ENCODE results near the gene ZMYND15.
"Not testable (repeated sequence)": the region's sequence is repeated elsewhere in the genome, so short reads cannot be mapped to it uniquely, and the experiment has no call there.

The ZMYND15 gene, protein sequence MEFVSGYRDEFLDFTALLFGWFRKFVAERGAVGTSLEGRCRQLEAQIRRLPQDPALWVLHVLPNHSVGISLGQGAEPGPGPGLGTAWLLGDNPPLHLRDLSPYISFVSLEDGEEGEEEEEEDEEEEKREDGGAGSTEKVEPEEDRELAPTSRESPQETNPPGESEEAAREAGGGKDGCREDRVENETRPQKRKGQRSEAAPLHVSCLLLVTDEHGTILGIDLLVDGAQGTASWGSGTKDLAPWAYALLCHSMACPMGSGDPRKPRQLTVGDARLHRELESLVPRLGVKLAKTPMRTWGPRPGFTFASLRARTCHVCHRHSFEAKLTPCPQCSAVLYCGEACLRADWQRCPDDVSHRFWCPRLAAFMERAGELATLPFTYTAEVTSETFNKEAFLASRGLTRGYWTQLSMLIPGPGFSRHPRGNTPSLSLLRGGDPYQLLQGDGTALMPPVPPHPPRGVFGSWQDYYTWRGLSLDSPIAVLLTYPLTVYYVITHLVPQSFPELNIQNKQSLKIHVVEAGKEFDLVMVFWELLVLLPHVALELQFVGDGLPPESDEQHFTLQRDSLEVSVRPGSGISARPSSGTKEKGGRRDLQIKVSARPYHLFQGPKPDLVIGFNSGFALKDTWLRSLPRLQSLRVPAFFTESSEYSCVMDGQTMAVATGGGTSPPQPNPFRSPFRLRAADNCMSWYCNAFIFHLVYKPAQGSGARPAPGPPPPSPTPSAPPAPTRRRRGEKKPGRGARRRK

DNA sequence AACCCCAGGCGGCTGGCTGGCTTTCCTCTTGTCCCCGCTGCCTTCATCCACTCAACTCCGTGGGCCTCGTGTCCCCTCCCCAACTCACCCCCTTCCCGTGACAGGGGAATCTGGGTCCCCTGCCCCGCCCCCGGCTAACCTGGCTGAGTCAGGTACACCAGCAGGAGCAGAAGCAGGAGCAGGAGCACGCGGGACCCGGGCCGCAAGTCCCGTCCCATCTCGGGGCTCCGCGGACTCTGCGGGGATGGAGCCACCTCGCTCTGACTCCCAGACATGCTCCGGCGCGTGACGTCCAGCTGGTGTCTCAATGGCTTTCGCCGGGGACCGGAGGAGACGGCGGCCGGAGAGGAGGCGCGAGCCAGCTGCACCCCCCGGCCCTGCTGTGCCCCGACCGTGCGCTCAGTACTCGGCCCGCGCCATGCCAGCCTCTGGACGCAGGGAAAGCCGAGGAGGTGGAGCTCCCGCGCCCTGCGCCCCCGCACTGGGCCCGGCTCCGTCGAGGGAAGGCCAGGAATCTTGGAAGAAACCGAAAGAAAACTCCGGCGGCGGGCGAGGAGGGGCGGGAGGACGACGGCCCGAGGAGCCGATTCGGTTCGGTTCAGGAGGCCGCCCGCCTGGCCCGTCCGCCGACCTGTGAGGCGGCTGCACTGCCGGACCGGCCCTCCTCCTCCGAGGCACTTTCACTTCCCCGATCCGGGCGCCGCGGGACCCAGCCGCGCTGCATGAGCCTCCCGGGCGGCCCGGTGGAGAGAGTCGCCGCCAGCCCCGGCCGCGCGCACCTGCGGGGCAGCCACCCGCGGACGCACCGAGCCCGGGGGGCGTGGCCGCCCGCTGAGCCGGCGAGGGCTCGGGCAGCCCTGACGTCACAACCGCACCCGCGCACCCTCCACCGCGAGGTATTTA, at the start of gene ZMYND15, which contains the start of gene CXCL16:
Gene ZMYND15, plus strand, starts transcription at position 712 of the 903 bp plus-strand sequence. CDS start 716 bp downstream, outside the sequence.
Gene CXCL16, minus strand, starts transcription at position 807 of the 903 bp plus-strand sequence. Its CDS starts 589 bp downstream, at position 218.
- DNase-seq (ENCODE audit: low spot score), result peak; percentile 57

DNA sequence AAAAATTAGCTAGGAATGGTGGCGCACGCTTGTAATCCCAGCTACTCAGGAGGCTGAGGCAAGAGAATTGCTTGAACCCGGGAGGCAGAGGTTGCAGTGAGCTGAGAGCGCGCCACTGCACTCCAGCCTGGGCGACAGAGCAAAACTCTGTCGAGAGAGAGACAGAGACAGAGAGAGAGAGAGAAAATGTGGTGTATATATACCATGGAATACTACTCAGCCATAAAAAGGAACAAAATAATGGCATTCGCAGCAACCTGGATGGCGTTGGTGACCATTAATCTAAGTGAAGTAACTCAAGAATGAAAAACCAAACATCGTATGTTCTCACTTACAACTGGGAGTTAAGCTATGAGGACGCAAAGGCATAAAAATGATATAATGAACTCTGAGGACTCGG, 49.8 kb upstream of the ZMYND15 start:
- not testable (repeated sequence) for DNase-seq (ENCODE audit: low spot score)

DNA sequence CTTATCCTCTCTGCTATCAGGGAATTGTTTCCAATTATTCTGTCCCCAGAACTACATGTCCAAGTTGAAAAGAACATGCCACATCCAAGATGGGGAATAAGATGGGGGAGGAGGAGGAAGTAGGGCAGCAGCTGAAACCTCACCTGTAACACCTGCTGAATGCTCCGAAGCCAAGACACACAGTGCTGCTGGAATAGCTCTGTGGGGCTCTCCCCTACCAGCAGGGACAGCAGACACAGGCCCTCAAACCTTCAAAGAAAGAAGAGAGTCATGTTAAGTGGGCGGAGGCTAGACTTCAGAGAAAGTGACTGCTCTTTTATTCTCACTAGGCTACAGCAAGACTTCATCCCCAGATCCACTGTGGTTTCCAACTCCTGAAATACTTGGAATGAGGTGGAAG, 48.9 kb upstream of the ZMYND15 start:
- no peak for DNase-seq (ENCODE audit: low spot score)

DNA sequence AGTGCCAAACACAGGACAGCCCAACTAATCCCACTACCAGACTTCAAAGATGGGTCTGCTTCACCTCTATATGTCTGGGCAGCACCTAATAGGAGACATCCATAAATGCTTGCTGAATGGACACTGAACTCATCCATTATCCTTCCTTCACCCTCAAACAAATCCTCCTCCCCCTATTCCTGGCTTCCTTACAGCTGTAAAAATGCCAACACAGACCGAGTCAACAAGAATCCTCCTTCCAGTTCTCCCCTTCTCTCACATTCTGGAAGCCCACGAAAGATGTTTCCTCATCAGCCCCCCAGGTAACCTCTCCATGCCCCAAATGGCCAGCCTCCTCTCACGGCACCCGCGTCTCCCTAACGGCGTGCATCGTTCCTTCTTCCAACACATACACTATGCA, 47.9 kb upstream of the ZMYND15 start:
- DNase-seq (ENCODE audit: low spot score), result no peak

DNA sequence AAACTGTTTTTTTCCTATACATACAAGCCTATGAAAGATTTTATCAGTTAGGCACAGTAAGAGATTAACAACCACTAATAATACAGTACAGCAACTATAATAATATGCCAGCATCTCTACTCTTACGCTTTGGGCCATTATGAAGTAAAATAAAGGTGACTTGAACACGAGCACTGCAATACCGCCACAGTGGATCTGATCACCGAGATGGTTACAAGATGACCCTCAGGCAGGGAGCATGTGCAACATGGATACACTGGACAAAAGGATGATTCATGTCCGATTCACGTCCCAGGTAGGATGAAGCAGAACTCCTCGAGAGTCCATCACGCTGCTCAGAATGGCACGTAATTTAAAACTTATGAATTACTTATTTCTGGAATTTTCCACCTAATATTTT, 46.2 kb upstream of the ZMYND15 start:
- no peak for DNase-seq (ENCODE audit: low spot score)

DNA sequence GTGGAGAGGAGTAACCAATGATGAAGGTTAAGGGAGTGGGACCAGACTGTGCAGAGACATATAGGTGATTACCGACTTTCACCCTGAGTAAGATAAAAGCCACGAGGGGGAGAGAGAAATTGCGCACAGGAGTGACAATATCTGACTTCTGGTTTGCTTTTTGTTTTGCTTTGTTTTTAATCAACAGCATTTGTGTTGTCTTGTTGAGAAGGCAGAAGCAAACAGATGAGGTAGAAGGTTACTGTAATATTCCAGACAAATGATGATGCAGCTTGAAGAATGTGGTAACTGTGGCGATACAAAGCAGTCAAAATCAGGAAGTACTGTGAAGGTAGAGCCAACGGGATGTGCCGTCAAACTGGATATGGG, 43.2 kb upstream of the ZMYND15 start:
- no peak for DNase-seq (ENCODE audit: low spot score)

DNA sequence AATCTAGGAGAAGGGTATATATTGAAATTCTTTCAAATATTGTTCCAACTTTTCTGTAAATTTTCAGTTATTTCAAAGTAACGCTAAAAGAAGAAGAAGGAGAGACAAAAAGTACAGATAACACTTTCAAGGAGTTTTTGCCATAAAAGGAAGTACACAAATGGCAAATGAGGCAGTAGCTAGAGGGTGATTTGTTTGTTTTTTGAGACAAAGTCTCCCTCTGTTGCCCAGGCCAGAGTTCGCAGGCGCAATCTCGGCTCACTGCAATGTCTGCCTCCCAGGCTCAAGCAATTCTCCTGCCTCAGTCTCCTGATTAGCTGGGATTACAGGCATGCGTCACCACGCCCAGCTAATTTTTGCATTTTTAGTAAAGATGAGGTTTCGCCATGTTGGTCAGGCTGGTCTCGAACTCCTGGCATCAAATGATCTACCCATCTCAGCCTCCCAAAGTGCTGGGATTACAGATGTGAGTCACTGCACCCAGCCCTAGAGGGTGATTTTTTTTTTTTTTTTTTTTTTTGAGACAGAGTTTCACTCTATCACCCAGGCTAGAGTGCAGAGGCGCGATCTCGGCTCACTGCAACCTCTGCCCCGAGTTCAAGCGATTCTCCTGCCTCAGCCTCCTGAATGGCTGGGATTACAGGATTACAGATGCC, 40.1 kb upstream of the ZMYND15 start:
- DNase-seq (ENCODE audit: low spot score), result not testable (repeated sequence)

DNA sequence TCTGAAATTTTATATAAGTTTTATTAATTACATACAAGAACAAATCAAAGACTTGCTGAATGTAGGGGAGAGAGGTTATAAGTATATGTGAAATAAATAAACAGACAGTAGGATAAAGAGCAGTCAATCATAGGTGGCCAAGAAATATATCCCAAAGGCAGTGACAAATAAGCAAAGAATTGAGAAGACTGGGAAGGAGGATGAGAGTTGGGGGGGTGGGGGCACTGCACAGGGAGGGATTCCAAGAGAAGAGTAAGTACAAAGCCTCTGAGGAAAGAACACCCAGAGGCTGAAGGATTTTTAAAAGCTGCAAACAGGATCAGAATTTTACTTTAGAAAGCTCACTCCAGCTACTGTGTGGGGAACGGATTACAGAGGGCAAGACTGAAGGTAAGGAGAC, 38.5 kb upstream of the ZMYND15 start:
- DNase-seq (ENCODE audit: low spot score), result no peak

DNA sequence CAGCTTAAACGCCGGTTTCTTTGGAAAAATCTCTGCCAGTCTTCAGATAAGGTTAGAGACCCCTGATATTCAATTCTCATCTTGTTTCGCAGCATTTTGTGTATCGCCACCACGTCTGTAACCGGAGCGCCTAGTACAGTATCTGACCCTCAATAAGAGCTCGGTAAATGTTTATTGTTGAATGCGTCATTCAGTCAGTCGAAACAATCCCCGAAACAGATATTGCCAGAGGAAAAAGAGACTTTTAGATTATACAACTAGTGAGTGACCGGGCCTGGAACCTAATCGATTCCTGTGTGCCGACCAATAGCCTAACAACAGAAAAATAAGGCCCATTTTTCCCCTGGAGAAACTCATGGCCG, 36.3 kb upstream of the ZMYND15 start:
- no peak for DNase-seq (ENCODE audit: low spot score)

DNA sequence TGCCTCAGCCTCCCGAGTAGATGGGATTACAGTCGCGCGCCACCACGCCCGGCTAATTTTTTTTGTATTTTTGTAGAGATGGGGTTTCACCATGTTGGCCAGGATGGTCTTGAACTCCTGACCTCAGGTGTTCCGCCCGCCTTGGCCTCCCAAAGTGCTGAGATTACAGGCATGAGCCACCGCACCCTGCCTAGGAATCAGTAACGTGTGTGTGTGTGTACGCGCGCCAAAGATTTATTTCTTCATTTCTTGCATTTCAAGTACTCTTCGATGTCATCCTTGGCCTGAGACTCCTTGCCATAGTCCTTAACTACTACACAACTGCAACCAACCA, 35.1 kb upstream of the ZMYND15 start:
- DNase-seq (ENCODE audit: low spot score), result not testable (repeated sequence)

DNA sequence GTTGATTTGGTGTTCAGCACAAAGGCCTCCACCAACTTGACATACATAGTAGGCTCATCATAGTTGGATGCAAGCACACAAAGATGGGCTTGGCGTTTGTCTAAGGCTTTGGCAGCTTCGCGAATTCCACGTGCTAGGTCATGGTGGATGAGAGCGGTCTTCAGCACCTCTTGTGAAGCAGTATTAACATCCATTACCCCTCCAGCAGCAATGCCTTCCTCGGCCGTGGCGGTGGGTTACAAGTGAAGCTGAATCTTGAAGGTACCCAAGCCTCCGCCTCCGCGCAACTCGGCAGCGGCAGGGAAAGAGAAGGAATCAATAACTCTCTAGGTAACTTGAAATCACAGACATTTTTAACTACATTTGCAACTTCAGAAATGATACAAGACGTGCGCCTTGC, 34.6 kb upstream of the ZMYND15 start:
- no peak for DNase-seq (ENCODE audit: low spot score)

DNA sequence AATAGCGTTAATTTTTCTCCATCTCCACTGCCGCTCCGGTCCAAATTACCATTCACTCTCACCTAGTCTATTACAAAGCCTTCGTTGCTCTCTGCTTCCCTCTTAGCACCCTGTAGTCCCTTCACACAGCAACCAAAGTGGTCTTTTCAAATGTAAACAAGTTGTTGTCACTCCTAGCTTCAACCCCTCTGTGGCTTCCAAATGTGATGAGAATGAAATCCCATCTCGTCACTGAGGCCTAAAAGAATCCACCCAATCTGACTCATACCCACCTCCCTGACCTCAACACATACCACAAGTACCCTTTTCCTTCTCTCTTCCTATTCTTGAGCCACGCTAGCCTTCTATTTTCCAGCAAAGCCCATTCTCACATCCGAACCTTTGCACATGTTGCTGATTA, 33.5 kb upstream of the ZMYND15 start:
- no peak for DNase-seq (ENCODE audit: low spot score)

DNA sequence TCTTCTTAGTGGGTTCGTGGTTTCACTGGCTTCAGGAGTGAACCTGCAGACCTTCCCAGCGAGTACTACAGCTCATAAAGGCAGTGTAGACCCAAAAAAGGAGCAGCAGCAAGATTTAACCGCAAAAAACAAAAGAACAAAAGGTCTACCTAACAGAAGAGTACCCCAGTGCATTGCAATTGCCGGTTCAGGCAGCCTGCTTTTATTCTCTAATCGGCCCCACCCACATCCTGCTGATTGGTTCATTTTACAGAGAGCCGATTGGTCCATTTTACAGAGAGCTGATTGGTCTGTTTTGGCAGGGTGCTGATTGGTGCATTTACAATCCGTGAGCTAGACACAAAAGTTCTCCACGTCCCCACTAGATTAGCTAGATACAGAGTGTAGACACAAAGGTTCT, 31.2 kb upstream of the ZMYND15 start:
- DNase-seq (ENCODE audit: low spot score), result peak; percentile 72

DNA sequence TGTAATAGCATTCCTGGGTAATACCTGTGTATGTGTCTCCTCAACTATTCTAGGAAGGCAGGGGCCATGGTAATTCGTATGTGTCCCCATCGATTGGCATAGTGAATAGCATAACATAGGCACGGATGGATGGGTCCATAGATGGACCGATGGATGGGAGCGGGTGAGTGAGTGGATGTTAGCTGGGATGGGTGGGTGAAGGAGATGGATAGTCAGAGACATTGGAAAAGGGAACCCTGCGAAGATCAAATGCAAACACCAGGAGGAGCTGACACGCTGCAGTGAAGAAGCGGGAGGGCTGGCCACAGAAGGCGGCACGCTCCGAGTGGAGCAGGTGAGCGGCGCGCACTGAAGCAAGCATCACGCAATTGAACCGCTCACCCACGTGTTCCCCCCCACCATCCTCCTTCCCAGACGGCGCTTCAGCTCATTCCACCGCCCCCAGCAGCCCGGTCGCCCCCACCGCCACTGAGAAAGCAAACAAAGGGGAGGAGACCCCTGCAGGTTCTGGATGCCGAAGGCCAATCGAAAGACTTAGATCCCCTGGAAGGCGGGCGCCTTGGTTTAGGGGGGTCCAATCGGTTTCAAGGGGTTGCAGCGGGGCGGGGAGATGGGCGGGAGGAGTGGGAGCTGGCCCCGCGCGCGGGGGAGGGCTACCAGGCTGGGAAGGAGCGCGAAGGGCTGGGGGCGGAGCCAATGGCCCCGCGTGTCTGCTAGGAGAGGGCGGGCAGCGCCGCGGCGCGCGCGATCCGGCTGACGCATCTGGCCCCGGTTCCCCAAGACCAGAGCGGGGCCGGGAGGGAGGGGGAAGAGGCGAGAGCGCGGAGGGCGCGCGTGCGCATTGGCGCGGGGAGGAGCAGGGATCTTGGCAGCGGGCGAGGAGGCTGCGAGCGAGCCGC, 29.6 kb upstream of the ZMYND15 start, which contains the start of gene ARRB2:
Gene ARRB2, plus strand, starts transcription at position 839 of the 899 bp plus-strand sequence. CDS start 90 bp downstream, outside the sequence.
- DNase-seq (ENCODE audit: low spot score), result peak; percentile 97

DNA sequence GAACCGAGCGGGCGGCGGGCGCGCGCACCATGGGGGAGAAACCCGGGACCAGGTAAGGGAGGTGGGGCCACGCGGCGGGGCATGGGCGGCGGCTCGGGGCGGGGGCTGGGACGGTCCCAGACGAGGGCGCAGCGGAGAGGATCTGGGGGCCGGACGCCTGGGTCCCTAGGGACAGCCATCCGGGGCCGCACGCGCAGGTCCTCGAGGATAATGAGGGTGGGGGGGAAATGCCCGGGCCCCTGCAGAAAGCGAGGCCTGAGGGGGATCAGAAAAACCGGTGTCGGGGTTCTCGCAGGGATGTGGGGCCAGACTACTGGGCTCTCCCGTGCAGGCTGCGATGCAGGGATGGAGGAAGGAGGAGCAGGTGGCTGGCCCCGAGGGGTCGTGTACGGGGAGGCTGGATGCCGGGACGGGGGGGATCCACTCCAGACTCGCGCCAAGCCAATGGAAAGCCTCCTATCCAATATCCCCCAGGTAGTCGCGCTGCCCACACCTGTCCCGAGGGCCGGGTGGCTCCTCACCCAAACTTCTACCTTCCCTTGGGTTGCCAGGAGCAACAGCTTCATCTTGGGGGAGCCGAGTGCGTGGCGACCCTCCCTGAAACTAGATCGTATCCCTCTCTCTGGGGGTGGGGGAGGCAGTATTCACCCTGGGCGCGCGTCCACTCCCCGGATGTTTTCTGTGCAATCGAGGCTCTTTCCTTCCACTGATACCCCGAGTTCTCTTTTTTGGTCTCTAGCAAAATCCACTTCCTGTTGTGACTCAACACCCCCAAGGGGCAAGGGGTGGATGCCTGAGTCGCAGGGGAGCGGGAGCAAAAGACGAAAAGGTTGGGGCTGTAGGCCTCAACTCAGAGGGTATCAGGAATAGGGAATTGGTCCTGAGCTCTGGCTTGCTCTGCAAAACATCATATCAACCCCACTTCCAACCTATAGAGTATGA, 28.7 kb upstream of the ZMYND15 start:
- DNase-seq (ENCODE audit: low spot score), result no peak

DNA sequence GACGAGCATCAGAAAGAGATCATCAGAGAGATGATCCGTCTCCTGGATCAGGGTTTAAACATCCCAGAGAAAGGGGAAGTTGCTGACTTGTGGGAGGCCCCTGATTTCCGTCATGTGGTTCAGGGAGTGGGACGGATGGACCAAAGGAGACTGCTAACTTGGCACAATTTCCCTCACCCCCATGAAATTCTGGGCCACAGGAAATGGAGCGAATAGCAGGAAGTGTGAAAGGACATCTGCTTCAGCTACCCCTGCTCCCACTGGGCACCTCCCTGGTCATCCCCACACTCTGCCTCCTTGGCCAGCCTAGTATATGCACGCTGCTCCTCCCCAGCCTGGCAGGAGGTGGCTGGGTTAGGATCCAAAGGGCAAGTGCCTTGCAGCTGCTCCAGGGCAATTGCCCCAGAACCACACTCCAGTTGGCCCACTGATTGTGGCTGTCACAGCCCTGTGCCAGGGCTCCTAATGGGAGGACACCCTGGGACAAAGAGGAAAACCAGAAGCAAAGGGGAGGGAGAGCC, 27.9 kb upstream of the ZMYND15 start:
- DNase-seq (ENCODE audit: low spot score), result no peak

DNA sequence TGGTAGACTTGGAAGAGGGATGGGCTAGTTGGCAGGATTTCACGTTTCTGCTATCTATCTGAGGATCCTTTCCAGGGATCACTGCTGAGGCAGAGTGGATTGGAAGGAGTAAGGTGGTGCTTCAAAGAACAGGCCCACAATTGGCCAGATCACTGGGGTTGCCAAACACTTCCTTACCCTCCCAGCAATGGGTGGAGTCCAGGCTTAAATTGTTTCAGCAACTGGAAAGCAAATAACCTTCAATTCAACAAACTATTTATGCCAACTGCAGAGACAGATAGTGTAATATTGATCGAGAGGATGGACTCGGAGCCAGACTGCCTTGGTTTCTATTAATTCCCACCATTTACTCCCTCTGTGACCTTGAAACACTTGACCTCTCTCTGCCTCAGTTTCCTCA, 27.1 kb upstream of the ZMYND15 start:
- DNase-seq (ENCODE audit: low spot score), result no peak

DNA sequence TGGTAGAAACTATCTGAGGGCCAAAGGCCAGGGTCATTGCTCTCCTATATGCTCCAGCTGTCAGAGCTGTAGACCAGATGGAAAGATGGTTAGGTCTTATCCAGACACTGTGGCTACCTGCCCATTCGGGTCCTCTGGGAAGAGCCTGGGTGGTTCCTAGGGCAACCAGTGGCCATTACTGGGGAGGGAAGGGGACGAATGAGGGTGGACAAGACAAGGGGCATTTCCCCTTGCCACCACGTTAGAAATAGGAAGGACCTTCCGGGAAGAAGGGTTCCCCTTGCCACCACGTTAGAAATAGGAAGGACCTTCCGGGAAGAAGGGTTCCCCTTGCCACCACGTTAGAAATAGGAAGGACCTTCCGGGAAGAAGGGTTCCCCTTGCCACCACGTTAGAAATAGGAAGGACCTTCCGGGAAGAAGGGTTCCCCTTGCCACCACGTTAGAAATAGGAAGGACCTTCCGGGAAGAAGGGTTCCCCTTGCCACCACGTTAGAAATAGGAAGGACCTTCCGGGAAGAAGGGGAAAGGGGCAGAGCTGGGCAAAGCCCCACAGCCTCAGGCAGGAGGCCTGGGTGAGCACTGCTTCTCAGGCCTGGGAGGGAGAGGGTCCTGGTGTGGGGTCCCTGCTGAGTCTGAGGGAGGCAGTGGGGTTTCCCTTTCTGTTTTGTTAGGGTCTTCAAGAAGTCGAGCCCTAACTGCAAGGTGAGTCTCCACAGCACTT, 25.1 kb upstream of the ZMYND15 start:
- not testable (repeated sequence) for DNase-seq (ENCODE audit: low spot score)

Measured in hematopoietic multipotent progenitor cell treated with erythropoietin and hydrocortisone succinate and interleukin-3 and kit ligand, for 15 days (in vitro differentiated cells).